Measurements from ENCODE around the gene LAT.

The LAT gene

DNA sequence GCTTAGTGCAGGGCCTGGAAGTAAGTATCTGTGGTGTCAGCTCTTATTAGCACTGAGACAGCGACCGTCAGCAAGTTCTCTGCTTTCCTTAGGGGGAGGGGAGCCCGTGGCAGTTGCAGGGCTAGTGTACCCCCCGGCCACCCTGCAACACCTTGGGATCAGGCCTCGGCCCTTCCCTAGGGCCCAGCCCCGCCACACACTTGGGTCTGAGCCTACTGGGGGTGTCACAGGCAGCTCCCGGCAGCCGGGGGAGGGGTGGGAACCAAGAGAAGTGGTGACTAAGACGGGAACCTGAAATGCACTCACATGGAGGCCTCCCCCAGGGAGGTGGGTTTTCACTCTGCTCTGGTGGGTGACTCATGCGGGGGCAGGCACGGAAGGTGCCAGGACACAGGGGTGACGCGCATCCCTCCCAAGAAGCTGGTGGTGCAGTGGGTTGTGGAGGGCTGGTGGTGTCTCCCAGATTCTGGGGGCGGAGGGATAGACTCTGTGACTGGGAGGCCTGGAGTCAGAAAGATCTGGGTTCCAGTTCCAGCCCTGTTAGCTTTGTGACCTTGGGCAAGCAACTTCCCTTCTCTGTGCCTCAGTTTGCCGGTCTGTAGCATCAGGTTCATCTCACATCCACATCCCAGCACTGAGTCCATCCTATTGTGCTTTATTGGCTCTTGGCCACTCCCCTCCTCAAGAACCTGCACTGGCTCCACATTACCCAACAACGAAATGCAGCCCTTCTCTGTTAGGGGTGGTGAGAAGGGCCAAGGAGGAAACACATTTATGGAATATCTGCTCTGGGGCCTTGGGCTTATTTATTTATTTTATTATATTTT is 44.5 kb downstream of the LAT start:
- no peak overlapping the region for H3K27ac ChIP-seq (ENCODE audit: low read length)
- TF ChIP-seq, protein P1, sequence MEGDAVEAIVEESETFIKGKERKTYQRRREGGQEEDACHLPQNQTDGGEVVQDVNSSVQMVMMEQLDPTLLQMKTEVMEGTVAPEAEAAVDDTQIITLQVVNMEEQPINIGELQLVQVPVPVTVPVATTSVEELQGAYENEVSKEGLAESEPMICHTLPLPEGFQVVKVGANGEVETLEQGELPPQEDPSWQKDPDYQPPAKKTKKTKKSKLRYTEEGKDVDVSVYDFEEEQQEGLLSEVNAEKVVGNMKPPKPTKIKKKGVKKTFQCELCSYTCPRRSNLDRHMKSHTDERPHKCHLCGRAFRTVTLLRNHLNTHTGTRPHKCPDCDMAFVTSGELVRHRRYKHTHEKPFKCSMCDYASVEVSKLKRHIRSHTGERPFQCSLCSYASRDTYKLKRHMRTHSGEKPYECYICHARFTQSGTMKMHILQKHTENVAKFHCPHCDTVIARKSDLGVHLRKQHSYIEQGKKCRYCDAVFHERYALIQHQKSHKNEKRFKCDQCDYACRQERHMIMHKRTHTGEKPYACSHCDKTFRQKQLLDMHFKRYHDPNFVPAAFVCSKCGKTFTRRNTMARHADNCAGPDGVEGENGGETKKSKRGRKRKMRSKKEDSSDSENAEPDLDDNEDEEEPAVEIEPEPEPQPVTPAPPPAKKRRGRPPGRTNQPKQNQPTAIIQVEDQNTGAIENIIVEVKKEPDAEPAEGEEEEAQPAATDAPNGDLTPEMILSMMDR (IDR thresholded peaks at IDR 0.05; ENCODE audit: low read length), result no peak
- TF ChIP-seq EZH2 (optimal IDR thresholded peaks at IDR 0.05; ENCODE audit: low read depth, low read length) (no peak), EZH2phosphoT487 (IDR thresholded peaks at IDR 0.05; ENCODE audit: low read length) (no peak)
- no peaks in the 10 kb centered on the region for H3K9me2 ChIP-seq (replicated peaks; ENCODE audit: insufficient read depth, low read length)
- H3K4me2 ChIP-seq (ENCODE audit: low read depth, low read length), result no peak overlapping the region
- DNase-seq, result no peak
- no peak overlapping the region for H3K4me3 ChIP-seq (ENCODE audit: low read length)
- no peak overlapping the region for H3K9ac ChIP-seq (ENCODE audit: low read length)
- H3F3A ChIP-seq (ENCODE audit: insufficient read depth, low read length), result no peaks in the 10 kb centered on the region
- H3K36me3 ChIP-seq (replicated peaks; ENCODE audit: insufficient read depth, low read length), result no peaks in the 10 kb centered on the region
- H3K79me2 ChIP-seq (ENCODE audit: low read length), result no peaks in the 10 kb centered on the region
- no peaks in the 10 kb centered on the region for H3K27me3 ChIP-seq (replicated peaks; ENCODE audit: insufficient read depth, low read length)
- H3K9me3 ChIP-seq (replicated peaks; ENCODE audit: insufficient read depth, low read length), result no peaks in the 10 kb centered on the region
- no peaks in the 10 kb centered on the region for H4K20me1 ChIP-seq (ENCODE audit: insufficient read depth, low read length)
- H2AFZ ChIP-seq (ENCODE audit: low read length), result no peak overlapping the region
- no peaks in the 10 kb centered on the region for H3K4me1 ChIP-seq (ENCODE audit: low read length)

DNA sequence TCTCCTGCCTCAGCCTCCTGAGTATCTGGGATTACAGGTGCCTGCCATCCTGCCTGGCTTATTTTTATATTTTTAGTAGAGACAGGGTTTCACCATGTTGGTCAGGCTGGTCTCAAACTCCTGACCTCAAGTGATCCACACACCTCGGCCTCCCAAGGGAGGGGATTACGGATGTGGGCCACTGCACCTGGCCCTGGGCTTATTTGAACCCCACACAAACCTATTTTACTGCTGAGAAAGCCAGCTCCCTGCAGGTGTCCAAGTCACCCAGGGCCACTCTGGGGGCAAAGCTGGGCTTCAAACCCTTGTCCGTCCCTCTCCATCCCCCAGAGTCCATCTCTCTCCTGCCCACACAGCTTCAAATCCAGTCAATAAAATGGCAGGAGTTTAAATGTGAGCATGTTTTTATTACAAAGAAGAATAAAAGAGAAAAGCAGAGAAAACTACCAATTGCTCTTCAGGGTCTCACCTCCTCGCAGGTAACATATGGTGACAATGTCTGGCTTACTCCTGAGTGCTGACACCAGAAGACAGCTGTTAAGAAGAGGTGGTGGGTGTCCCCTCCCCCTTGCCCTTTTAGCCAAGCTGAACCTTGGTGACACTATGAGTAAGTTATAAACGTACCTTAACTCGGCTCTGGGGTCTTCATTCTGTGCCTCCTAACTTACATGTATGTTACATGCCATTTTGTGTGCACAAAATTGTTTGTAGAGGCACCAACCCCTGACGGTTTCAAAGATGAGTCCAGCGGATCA is 45.4 kb downstream of the LAT start:
- no peaks in the 10 kb centered on the region for H3K4me1 ChIP-seq (ENCODE audit: low read length)
- H3K79me2 ChIP-seq (ENCODE audit: low read length), result no peaks in the 10 kb centered on the region
- H3K27ac ChIP-seq (ENCODE audit: low read length), result no peak overlapping the region
- H3K27me3 ChIP-seq (replicated peaks; ENCODE audit: insufficient read depth, low read length), result no peaks in the 10 kb centered on the region
- no peak for DNase-seq
- H2AFZ ChIP-seq (ENCODE audit: low read length), result no peak overlapping the region
- no peaks in the 10 kb centered on the region for H3K9me2 ChIP-seq (replicated peaks; ENCODE audit: insufficient read depth, low read length)
- H3F3A ChIP-seq (ENCODE audit: insufficient read depth, low read length), result no peaks in the 10 kb centered on the region
- no peak overlapping the region for H3K9ac ChIP-seq (ENCODE audit: low read length)
- H3K4me2 ChIP-seq (ENCODE audit: low read depth, low read length), result no peak overlapping the region
- no peak overlapping the region for H3K4me3 ChIP-seq (ENCODE audit: low read length)
- no peaks in the 10 kb centered on the region for H3K36me3 ChIP-seq (replicated peaks; ENCODE audit: insufficient read depth, low read length)
- H3K9me3 ChIP-seq (replicated peaks; ENCODE audit: insufficient read depth, low read length), result no peaks in the 10 kb centered on the region
- no peak for TF ChIP-seq EZH2 (optimal IDR thresholded peaks at IDR 0.05; ENCODE audit: low read depth, low read length)
- TF ChIP-seq EZH2phosphoT487 (IDR thresholded peaks at IDR 0.05; ENCODE audit: low read length), result no peak
- TF ChIP-seq, protein P1 (IDR thresholded peaks at IDR 0.05; ENCODE audit: low read length), result no peak
- no peaks in the 10 kb centered on the region for H4K20me1 ChIP-seq (ENCODE audit: insufficient read depth, low read length)

All from MM.1S (cell line).